ENCODE data around the gene GNL1.
"Not testable (repeated sequence)": the region's sequence is repeated elsewhere in the genome, so short reads cannot be mapped to it uniquely, and the experiment has no call there.

Gene GNL1

DNA sequence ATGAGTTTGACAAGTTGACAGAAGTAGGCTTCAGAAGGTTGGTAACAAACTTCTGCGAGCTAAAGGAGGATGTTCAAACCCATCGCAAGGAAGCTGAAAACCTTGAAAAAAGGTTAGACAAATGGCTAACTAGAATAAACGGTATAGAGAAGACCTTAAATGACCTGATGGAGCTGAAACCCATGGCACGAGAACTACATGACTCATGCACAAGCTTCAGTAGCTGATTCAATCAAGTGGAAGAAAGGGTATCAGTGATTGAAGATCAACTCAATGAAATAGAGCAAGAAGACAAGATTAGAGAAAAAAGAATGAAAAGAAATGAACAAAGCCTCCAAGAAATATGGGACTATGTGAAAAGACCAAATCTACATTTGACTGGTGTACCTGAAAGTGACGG lies 34.3 kb downstream of the GNL1 start:
- not testable (repeated sequence) for DNase-seq

DNA sequence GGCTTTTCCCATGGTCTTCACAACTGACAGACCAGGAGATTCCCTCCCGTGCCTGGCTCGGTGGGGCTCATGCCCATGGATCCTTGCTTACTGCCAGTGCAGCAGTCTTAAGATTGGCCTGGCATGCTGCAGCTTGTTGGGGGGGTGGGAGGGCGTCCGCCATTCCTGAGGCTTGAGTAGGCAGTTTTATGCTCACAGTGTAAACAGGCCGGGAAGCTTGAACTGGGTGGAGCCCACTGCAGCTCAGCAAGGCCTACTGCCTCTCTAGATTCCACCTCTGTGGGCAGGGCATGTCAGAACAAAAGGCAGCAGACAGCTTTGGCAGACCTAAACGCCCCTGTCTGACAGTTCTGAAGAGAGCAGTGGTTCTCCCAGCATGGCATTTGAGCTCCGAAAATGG lies 35.2 kb downstream of the GNL1 start:
- DNase-seq: not testable (repeated sequence)

DNA sequence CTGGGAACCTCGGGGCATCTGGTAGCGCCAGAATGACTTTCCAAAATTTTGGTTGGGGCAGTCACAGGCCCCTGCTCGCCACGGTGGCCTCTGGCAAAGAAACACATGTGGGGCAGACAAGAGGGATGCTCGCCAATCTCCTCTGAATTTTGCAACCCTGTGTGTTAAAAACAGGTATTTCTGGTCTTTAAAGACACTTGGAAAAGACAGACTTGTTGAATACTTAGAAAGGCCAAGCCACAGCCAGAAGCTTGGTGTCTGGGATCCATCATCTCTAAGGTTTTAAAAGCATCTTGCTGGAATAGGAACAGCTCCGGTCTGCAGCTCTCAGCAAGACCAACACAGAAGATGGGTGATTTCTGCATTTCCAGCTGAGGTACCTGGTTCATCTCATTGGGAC lies 35.8 kb downstream of the GNL1 start:
- DNase-seq: no peak

DNA sequence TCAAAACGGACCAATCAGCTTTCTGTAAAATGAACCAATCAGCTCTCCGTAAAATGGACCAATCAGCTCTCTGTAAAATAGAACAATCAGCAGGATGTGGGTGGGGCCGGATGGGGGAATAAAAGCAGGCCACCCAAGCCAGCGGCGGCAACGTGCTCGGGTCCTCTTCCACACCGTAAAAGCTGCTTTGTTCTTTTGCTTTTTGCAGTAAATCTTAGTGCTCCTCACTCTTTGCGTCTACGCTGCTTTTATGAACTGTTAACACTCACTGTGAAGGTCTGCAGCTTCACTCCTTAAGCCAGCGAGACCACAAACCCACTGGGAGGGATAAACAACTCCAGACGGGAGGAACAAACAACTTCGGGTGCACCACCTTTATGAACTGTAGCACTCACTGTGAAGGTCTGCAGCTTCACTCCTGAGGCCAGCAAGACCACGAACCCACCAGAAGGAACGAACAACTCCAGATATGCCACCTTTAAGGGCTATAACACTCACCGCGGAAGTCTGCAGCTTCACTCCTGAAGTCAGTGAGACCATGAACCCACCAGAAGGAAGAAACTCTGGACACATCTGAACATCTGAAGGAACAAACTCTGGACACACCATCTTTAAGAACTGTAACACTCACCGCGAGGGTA lies 37.7 kb downstream of the GNL1 start:
- DNase-seq: not testable (repeated sequence)

DNA sequence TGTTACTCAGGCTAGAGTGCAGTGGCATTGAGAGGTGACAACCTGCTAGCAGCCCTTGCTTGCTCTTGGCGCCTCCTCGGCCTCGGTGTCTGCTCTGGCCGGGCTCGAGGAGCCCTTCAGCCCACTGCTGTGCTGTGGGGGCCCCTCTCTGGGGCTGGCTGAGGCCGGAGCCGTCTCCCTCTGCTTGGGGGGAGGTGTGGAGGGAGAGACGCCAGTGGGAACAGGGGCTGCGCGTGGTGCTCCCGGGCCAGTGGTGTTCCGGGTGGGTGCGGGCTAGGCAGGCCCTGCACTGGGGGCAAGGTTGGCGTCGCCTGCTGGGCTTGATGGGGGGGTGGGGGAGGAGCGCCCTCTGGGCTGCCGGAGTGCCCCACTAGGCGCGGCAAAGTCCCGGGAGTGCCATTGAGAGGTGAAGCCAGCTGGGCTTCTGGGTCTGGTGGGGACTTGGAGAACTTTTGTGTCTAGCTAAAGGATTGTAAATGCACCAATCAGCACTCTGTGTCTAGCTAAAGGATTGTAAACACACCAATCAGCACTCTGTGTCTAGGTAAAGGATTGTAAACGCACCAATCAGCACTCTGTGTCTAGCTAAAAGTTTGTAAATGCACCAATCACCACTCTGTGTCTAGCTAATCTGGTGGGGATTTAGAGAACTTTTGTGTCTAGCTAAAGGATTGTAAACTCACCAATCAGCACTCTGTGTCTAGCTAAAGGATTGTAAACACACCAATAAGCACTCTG lies 38.4 kb downstream of the GNL1 start:
- DNase-seq: not testable (repeated sequence)

DNA sequence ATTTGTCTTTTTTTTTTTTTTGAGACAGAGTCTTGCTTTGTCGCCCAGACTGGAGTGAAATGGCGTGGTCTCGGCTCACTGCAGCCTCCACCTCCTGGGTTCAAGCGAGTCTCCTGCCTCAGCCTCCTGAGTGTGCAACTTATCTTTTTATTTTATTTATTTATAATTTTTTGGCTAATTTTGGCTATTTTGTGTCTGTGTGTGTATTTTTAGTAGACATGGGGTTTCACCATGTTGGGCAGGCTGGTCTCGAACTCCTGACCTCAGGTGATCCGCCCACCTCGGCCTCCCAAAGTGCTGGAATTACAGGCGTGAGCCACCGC lies 39.6 kb downstream of the GNL1 start:
- DNase-seq: not testable (repeated sequence)

DNA sequence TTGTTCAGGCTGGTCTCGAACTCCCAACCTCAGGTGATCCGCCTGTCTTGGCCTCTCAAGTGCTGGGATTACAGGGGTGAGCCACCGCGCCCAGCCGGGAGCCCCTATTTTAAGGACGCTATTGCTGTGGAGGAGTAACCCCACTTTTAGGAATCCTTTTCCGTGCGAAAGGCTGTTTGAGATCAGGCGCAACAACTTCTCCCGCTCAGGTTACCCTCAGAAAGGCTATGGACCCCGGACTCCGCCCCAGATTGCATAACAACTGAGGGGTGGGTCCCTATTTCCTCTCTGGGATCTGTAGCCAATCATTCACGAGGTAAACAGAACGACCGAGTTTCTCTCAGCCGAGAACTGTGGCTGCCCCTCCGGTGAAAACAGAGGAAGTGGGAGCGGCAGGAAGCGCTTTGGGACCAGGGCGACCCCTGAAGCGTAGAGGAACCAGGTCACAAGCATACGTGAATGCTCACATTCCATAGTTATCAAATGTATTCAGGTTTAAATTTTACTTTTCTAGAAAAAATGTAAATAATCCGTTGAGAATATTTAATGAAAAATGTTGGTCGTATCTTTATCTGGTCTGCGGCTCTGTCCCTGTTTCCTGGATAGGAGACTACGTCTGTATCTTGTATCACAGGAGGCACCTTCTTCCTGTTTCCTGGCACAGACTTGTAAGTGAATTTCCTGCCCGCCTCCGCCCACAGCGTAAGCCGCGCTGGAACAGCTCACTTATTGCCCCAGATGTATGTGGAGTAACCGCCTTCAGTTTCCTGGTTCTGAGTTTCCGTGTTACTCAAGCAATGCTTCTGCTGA lies 40.1 kb downstream of the GNL1 start:
- no peak for DNase-seq

DNA sequence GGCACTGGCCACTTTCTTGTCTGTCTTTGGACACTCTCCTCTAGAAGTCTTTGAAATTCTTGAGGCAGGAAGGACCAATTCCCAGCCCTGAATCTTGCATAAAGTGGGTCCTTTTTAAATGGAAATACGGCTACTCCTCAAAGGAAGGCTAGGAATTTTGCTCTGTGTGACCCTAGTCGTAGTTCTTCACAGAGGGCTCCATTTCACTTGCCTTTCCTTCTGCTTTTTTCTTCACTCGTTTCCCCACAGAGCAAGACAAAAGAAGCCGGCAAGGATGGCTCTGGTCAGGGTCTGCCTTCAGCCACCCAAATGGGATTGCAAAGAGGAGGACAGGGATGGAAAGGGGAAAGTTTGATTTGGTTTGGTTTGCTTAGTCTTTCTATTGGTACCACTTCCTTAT lies 41.2 kb downstream of the GNL1 start:
- no peak for DNase-seq

DNA sequence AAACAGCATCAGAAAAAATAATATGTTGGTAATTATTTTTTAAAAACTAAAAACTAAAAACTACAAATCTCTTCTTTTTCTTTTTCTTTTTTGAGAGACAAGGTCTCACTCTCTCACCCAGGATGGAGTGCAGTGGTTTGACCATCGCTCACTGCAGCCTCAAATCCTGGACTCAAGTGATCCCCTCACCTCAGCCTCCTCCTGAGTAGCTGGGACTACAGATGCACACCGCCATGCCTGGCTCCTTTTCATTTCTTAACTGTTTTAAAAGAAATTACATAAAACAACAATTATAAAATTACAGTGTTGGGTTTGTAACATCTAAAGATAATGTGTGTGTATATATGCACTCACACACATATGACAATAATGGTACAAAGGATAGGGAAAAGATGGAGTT lies 42.8 kb downstream of the GNL1 start:
- DNase-seq: no peak

DNA sequence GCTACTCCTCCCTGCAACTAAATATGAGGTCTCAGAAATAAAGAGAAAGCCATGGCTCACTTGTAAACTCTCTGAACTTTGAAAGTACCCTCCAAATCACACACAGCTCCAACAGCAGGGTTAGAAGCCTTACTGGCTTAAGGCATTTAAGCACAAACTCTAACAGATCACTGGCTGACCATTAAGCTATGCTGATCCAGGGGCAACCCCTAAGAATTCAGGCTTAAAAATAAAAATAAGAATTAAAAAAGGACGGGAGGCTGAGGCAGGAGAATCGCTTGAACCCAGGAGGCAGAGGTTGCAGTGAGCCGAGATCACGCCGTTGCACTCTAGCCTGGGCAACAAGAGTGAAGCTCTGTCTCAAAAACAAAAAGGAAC lies 45.1 kb downstream of the GNL1 start:
- DNase-seq: no peak

DNA sequence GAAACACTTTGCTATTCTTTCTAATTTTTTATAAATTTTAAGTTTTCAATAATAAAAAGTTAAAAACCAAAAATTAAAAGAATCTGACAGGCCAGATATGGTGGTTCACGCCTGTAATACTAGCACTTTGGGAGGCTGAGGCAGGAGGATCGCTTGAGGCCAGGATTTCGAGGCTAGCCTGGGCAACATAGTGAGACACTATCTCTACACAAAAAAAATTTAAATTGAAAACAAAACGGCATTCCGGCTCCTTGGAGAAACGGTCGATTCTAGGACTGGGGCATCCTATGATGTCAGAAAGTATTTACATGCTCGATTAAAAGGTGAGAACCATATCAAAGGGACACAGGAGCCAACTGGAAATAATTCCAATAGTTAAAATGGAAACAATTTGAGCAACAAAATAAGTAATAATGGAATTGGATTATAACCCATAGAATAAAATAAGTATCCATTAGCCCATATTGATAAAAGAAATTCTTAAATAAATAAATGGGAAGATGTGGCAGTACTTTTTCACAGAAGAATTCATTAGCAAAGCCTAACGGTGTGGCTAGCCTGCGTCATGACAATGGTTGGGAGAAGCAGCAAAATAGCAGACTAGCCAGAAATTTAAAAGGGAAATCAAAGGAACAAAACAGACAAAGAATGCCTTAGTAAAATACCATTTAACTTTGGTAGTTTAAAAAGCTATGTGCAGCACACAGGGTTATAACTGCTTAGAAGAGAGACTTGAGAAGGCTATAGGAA lies 45.7 kb downstream of the GNL1 start:
- DNase-seq: no peak

DNA sequence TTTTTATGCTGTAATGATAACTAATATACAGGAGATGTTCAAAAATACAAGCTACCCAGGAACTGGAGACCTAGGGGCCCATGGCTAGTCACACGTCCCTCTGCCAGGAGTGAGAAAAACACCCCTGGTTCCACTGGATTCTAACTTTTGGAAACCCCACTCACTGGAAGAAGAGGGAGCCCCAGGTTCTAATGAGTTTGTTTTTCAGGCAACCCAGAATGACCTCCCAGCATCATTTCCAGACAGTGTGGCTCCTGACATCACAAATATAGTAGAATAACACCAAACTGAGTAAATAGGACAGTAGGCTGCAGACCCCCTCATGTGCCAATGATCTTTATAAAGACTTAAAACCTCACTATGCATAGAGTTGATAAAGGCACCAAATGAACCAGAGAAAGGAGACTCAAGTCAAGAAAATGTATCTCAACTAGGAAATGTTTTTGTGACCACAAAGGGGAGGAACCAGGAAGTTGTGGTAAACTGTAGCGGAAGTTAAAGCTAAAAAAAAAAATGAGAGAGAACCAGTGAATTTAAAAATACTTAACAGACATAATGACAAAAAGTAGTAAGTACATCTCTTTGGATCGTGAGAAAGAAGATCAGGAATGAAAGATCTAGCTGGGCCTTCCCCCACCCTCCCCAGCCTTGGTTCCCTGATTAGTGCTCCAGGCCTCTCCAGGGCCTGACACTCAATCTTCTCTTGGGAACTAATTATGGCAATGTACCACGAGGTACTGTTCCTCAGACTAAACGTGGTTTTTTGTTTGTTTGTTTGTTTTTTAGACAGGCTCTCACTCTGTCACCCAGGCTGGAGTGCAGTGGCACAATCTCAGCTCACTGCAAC lies 47.2 kb downstream of the GNL1 start:
- no peak for DNase-seq

DNA sequence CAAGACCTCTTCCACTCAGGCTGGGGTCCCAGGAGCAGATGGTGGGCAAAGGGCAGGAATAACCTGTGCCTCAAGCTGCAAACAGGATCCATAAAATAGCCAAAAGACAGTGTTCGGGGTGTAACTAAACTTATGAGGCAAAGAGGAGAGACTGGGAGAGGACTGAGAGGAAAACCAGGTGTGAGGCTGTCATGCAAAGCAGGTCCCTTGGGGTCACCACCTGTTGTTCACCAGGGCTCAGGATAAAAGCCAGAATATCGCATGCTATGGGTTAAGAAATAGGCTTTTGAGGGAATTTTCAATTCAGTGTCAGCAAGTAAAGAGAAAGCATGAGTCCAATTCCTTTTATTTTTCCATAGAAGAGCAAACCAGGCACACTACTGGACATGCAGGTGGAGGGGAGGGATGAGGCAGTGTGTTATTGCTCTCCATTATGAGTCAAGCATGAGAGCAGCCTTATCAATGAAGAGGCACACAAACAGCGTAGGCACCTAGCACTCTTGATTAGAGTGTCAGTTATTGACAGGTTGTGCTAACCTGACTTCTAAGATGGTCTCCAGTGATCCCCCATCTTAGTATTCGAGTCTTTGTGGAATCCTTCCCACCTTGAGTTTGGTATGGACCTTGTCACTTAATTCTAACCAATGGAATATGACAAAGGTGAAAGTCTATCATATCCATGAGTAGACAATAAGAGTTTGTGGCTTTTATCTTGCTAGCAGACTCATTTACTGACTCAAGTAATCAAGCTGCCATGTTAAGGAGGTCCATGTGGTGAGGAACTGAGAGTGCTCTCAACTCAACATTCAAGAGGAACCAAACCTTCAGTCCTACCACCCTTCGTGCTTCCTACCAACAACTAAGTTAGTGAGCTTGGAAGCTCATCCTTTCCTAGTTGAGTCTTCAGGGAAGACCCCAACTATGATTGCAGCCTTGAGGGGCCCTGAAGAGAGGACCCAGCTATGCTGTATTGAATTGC lies 48.2 kb downstream of the GNL1 start:
- DNase-seq: no peak

DNA sequence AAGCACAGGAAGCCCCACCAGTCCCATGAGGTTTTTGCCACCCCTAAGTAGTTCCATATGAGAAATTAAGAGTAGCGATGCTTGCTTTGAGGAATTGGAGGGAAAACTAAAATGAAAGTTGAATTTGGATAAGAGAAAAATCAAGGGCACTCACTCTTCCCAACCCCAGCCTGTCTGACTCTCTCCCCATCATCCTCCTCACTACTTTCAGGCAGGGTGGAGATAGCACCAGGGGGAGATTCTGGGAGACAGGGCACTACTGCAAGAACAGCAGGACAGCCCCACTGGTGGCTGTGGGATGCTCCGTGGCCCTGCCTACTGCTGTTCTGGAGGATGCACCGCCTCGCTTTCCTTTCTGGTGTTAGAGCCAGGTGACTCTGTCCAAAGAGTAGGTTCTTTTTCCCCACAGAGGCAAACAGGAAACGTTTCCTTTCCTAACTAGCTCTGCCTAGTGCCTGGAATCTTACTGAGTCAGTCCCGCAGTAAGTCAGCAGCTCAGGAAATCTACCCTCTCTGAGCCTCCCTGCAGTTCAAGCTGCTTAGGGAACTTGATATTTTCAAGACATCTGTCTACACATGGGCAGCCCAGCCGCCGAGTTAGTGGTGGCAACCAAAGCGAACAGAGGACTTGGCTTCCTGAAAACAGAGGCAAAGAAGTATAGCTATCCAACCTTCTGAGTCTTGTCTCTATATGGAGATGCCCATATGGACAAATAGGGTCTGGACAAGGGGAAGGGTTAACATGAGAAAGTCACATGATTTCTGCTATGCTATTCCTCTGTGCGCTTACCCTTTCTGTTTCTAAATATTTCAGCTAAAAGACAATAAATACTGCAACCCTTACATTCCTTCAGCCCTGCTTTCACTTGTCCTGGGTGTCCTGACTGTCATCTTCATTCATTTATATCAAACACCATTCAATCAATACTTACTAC lies 55.6 kb downstream of the GNL1 start:
- DNase-seq: no peak

DNA sequence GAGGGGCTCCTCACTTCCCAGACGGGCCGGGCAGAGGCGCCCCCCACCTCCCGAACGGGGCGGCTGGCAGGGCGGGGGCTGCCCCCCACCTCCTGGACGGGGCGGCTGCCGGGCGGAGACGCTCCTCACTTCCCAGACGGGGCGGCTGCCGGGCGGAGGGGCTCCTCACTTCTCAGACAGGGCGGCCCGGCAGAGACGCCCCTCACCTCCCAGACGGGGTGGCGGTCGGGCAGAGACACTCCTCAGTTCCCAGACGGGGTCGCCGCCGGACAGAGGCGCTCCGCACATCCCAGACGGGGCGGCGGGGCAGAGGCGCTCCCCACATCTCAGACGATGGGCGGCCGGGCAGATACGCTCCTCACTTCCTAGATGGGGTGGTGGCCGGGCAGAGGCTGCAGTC lies 57.6 kb downstream of the GNL1 start:
- not testable (repeated sequence) for DNase-seq

DNA sequence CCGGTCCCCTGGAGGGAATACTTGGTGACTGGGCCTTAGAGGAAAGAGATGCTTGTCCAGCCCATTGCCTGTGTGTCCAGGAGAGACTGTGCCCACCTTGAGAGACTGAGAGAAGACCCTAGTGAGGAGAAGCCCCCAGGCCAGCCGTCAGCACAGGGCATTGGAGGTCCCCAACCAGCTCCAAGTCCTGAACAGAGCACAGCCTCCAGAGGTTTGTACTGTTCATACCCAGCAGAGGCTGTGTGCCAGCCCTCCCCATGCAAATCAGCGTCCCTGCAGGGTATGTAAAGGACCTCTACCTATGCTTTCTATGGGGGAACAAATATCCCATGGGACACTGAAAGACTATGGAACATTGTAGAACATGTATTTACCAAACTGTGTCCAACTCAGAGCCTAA lies 58.6 kb downstream of the GNL1 start:
- DNase-seq: no peak

DNA sequence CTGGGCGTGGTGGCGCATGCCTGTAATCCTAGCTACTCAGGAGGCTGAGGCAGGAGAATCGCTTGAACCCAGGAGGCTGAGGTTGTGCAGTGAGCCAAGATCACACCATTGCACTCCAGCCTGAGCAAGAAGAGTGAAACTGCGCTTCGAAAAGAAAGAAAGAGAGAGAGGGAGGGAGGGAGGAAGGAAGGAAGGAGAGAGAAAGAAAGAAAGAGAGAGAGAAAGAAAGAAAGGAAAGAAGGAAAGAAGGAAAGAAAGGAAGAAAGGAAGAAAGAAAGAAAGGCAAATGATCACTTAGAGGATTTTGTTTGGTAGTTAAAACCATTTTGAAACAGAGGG lies 59.1 kb downstream of the GNL1 start:
- not testable (repeated sequence) for DNase-seq

DNA sequence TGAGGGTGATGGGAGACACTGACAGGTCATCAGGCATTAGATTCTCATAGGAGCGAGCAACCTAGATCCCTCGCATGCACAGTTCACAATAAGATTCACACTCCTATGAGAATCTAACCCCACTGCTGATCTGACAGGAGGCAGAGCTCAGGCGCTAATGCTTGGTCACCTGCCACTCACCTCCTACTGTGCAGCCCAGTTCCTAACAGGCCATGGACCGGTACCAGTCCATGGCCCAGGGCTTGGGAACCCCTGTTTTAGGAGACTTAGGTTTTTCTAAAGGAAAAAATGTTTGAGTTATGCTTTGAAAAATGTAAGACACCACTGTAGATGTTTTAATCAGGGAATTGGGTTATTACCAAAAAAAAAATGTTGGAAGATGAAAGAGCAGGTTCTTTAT lies 60.3 kb downstream of the GNL1 start:
- DNase-seq: no peak

DNA sequence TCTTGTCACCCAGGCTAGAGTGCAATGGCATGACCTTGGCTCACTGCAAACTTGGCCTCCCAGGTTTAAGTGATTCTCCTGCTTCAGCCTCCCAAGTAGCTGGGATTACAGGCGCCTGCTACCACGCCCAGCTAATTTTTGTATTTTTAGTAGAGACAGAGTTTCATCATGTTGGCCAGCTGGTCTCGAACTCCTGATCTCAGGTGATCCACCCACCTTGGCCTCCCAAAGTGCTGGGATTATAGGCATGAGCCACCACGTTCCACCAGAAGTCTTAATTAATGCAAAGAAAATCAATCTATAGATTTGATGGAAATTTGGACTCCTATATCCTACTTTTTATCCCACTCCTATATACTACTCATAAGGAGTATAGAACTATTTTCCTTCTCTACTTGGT lies 61.2 kb downstream of the GNL1 start:
- DNase-seq: not testable (repeated sequence)

DNA sequence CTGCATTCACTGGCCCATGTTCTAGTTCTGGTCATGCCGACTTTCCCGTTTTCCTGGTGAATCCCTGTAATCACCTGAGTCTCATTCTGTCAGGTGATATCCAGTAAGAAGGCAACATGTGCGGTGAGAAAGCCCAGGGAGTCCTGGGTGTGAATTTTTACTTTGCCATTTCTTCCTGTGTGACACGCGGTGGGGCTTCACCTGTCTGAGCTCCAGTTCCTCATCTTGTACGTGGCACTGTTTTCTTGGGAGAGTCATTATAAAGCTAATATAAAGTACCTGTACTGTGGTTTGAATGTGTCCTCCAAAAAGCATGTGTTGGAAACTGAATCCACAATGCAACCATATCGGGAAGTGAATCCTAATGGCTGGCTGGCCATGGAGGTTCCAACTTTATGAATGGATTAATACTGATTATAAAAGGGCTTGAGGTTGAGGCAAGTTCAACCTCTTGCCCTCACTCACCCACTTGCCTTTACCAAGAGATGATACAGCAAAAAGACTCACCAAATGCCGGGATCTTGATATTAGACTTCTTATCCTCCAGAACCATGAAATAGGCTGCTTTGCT lies 61.9 kb downstream of the GNL1 start:
- no peak for DNase-seq
